ENCODE data around the gene SLC16A12.

SLC16A12 gene

GRCh38 chr10:89384474-89385340 lies 150.7 kb downstream of the SLC16A12 start:
- DNase-seq (ENCODE audit: low read depth), result peak; percentile 29
- no peak for TF ChIP-seq CTCF (conservative IDR thresholded peaks at IDR 0.05; ENCODE audit: low read depth, low read length)
- H3K4me3 ChIP-seq (ENCODE audit: low read depth, low read length), result no peak overlapping the region

- DNase-seq (ENCODE audit: low read depth), result peak; percentile 33
- TF ChIP-seq CTCF (conservative IDR thresholded peaks at IDR 0.05; ENCODE audit: low read depth, low read length), result no peak
- no peak overlapping the region for H3K4me3 ChIP-seq (ENCODE audit: low read depth, low read length)
Observed at GRCh38 chr10:89382757-89383156, 152.6 kb downstream of the SLC16A12 start.

Measured in choroid plexus epithelial cell (primary cell).